ENCODE data around the gene ZCCHC13. TPM values are rescaled to one million over a fixed set of nuclear protein-coding genes. Genes with fewer than 3 reads are reported as not detected.
"Not testable (repeated sequence)": the region's sequence is repeated elsewhere in the genome, so short reads cannot be mapped to it uniquely, and the experiment has no call there.

The ZCCHC13 gene
- not detected for total RNA-seq
- not detected for polyA plus RNA-seq

GRCh38 chrX:74304016-74304415 is at the start of gene ZCCHC13:
TSS of gene ZCCHC13 (plus strand) at chrX:74304180. CDS start at chrX:74304267, 87 bp downstream.
- no peak for DNase-seq
- WGBS, 2 donors: 84 to 92% methylated on average over 20 of the region's 20 CpGs
- Histone ChIP-seq H3K4me3 (no peak within 1 kb of the TSS), H3K27ac (no peak within 1 kb of the TSS), H3K9me3 (no peaks in the 10 kb centered on the region), H3K36me3 (no peaks in the 10 kb centered on the region), H3K4me1 (no peaks in the 10 kb centered on the region), H3K27me3 (peaks cover 0 to 8% (median 3%) of the 10 kb centered on the region in 4 donors)
- no peak for FAIRE-seq
- intact Hi-C loops (cut with DNase I): no loop called here
- no peak for ATAC-seq
- TF ChIP-seq, protein P1, sequence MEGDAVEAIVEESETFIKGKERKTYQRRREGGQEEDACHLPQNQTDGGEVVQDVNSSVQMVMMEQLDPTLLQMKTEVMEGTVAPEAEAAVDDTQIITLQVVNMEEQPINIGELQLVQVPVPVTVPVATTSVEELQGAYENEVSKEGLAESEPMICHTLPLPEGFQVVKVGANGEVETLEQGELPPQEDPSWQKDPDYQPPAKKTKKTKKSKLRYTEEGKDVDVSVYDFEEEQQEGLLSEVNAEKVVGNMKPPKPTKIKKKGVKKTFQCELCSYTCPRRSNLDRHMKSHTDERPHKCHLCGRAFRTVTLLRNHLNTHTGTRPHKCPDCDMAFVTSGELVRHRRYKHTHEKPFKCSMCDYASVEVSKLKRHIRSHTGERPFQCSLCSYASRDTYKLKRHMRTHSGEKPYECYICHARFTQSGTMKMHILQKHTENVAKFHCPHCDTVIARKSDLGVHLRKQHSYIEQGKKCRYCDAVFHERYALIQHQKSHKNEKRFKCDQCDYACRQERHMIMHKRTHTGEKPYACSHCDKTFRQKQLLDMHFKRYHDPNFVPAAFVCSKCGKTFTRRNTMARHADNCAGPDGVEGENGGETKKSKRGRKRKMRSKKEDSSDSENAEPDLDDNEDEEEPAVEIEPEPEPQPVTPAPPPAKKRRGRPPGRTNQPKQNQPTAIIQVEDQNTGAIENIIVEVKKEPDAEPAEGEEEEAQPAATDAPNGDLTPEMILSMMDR (IDR thresholded peaks at IDR 0.05): no peak

GRCh38 chrX:74258111-74258510 is 45.9 kb upstream of the ZCCHC13 start:
- H3K27me3 ChIP-seq; H3K27ac ChIP-seq; ATAC-seq; H3K9me3 ChIP-seq; H3K4me3 ChIP-seq; intact Hi-C loops (cut with DNase I); H3K4me1 ChIP-seq; DNase-seq; FAIRE-seq; H3K36me3 ChIP-seq: not testable (repeated sequence)
- WGBS, 2 donors: 66 to 93% methylated on average over 1 of the region's 1 CpG

- Histone ChIP-seq H3K4me3 (no peak overlapping the region), H3K27me3 (peaks cover 0 to 3% (median 1%) of the 10 kb centered on the region in 4 donors), H3K9me3 (no peaks in the 10 kb centered on the region), H3K27ac (no peak overlapping the region), H3K36me3 (no peaks in the 10 kb centered on the region), H3K4me1 (no peaks in the 10 kb centered on the region)
- intact Hi-C loops (cut with DNase I): no loop called here
- whole genome bisulfite sequencing, 2 donors: 55 to 91% methylated on average over 4 of the region's 4 CpGs
- no peak for DNase-seq
- FAIRE-seq: no peak
- TF ChIP-seq, protein P1 (IDR thresholded peaks at IDR 0.05): no peak
- ATAC-seq: no peak
Measured at GRCh38 chrX:74259885-74260491, 44.0 kb upstream of the ZCCHC13 start.

GRCh38 chrX:74262452-74263209 is 41.3 kb upstream of the ZCCHC13 start:
- no peaks in the 10 kb centered on the region for H3K9me3 ChIP-seq
- FAIRE-seq: no peak
- TF ChIP-seq, protein P1 (IDR thresholded peaks at IDR 0.05): no peak
- intact Hi-C loops (cut with DNase I): no loop called here
- H3K4me3 ChIP-seq: no peak overlapping the region
- WGBS, 2 donors: 83 to 91% methylated on average over 1 of the region's 1 CpG
- peaks cover 0 to 3% (median 1%) of the 10 kb centered on the region in 4 donors for H3K27me3 ChIP-seq
- no peak for DNase-seq
- no peaks in the 10 kb centered on the region for H3K4me1 ChIP-seq
- ATAC-seq: no peak
- no peaks in the 10 kb centered on the region for H3K36me3 ChIP-seq
- H3K27ac ChIP-seq: no peak overlapping the region

- no peak overlapping the region for H3K4me3 ChIP-seq
- no peak overlapping the region for H3K27ac ChIP-seq
- ATAC-seq (no peak), DNase-seq (no peak), FAIRE-seq (no peak)
- TF ChIP-seq, protein P1 (IDR thresholded peaks at IDR 0.05): no peak
- 71 to 98% methylated on average over 3 of the region's 3 CpGs for WGBS, 2 donors
- no peaks in the 10 kb centered on the region for H3K36me3 ChIP-seq
- intact Hi-C loops (cut with DNase I): no loop called here
- no peaks in the 10 kb centered on the region for H3K9me3 ChIP-seq
- no peaks in the 10 kb centered on the region for H3K4me1 ChIP-seq
- no peaks in the 10 kb centered on the region for H3K27me3 ChIP-seq
Measured at GRCh38 chrX:74270393-74270792, 33.6 kb upstream of the ZCCHC13 start.

Measured in pancreas (tissue), 10 donors.